Upper lobe of right lung (tissue), 1 donor: ENCODE measurements around the gene MAP7. TPM values are rescaled to one million over a fixed set of nuclear protein-coding genes. Genes with fewer than 3 reads are reported as not detected.

Experiments used
- ATAC-seq: fragments of 200-7000 bp; cut with Tn5 transposase; one replicate; pipeline ENCODE4 v1.9.1; 2020; ENCODE audit warnings: mild to moderate bottlenecking, moderate library complexity
- DNase-seq: peaks from one replicate; pipeline ENCODE4 v3.0.0-alpha.2; 2020
- H3K27ac ChIP-seq: fragments of 200-600 bp; one replicate; pipeline ENCODE4 v1.8.0; 2022
- H3K27me3 ChIP-seq: fragments of 200-600 bp; one replicate; pipeline ENCODE4 v1.8.0; 2022; ENCODE audit warnings: mild to moderate bottlenecking
- H3K36me3 ChIP-seq: fragments of 200-600 bp; one replicate; pipeline ENCODE4 v1.8.0; 2022
- H3K4me1 ChIP-seq: fragments of 200-600 bp; one replicate; pipeline ENCODE4 v1.8.0; 2022
- H3K4me3 ChIP-seq: fragments of 200-600 bp; one replicate; pipeline ENCODE4 v1.8.0; 2022; ENCODE audit warnings: mild to moderate bottlenecking
- H3K9me3 ChIP-seq: fragments of 200-600 bp; one replicate; pipeline ENCODE4 v1.8.0; 2022
- CTCF ChIP-seq: fragments of 200-600 bp; IDR thresholded peaks from one replicate; pipeline ENCODE4 v1.8.0; 2022; ENCODE audit warnings: antibody characterized with exemption
- intact Hi-C: fragments of 100-400 bp; cut with DNase I; formaldehyde crosslinking; loops from one replicate; pipeline ENCODE4 v1.11.0; 2022
- total RNA-seq: library from RNA; stranded (reverse); fragmentation: NEBNext Ultra II Directional; extraction: Animal tissue kit (Norgen Biotek cat#: 25700); gene quantifications from one replicate; pipeline ENCODE4 v1.2.1, GENCODE V29; 2021
- donor health status: DM: no; HTN: yes; CAD: no; lungs with severe emphysema.

MAP7 gene
- total RNA-seq, 1 donor from 2014 or later, result 23.2 TPM

- H3K27me3 ChIP-seq, result no peaks in the 10 kb centered on the region
- no peak overlapping the region for H3K4me3 ChIP-seq
- intact Hi-C loops, result no loop called here
- H3K4me1 ChIP-seq, result no peaks in the 10 kb centered on the region
- H3K27ac ChIP-seq, result no peak overlapping the region
- H3K9me3 ChIP-seq, result no peaks in the 10 kb centered on the region
- no peaks in the 10 kb centered on the region for H3K36me3 ChIP-seq
- ATAC-seq, result no peak
- TF ChIP-seq CTCF, result no peak
- DNase-seq, result no peak
Measured at GRCh38 chr6:136411453-136412354, 138.5 kb downstream of the MAP7 start.

- intact Hi-C loops, result no loop called here
- ATAC-seq (no peak), DNase-seq (no peak)
- no peak for TF ChIP-seq CTCF
- Histone ChIP-seq H3K9me3 (no peaks in the 10 kb centered on the region), H3K27ac (no peak overlapping the region), H3K27me3 (no peaks in the 10 kb centered on the region), H3K4me3 (no peak overlapping the region), H3K36me3 (no peaks in the 10 kb centered on the region), H3K4me1 (no peaks in the 10 kb centered on the region)
Measured at GRCh38 chr6:136411025-136411325, 139.2 kb downstream of the MAP7 start.

GRCh38 chr6:136410201-136411024 is 139.8 kb downstream of the MAP7 start:
- Histone ChIP-seq H3K27me3 (no peaks in the 10 kb centered on the region), H3K4me1 (no peaks in the 10 kb centered on the region), H3K27ac (no peak overlapping the region), H3K9me3 (no peaks in the 10 kb centered on the region), H3K4me3 (no peak overlapping the region), H3K36me3 (no peaks in the 10 kb centered on the region)
- no peak for TF ChIP-seq CTCF
- ATAC-seq, result no peak
- no peak for DNase-seq
- intact Hi-C loops, result no loop called here

- no peak for DNase-seq
- no peak overlapping the region for H3K4me3 ChIP-seq
- no peaks in the 10 kb centered on the region for H3K9me3 ChIP-seq
- no peaks in the 10 kb centered on the region for H3K4me1 ChIP-seq
- H3K36me3 ChIP-seq, result no peaks in the 10 kb centered on the region
- TF ChIP-seq CTCF, result no peak
- no peaks in the 10 kb centered on the region for H3K27me3 ChIP-seq
- H3K27ac ChIP-seq, result no peak overlapping the region
- ATAC-seq, result no peak
- intact Hi-C loops, result no loop called here
Measured at GRCh38 chr6:136409597-136409996, 140.6 kb downstream of the MAP7 start.

GRCh38 chr6:136408204-136408603 is 142.0 kb downstream of the MAP7 start:
- intact Hi-C loops, result no loop called here
- no peaks in the 10 kb centered on the region for H3K27me3 ChIP-seq
- no peaks in the 10 kb centered on the region for H3K4me1 ChIP-seq
- ATAC-seq, result no peak
- no peaks in the 10 kb centered on the region for H3K9me3 ChIP-seq
- TF ChIP-seq CTCF, result no peak
- no peak overlapping the region for H3K4me3 ChIP-seq
- no peak for DNase-seq
- H3K27ac ChIP-seq, result no peak overlapping the region
- no peaks in the 10 kb centered on the region for H3K36me3 ChIP-seq
